SK-N-SH (cell line): Measurements from ENCODE around the gene HDHD2. TPM values are rescaled to one million over a fixed set of nuclear protein-coding genes. Genes with fewer than 3 reads are reported as not detected.

ENCODE experiments used
- CTCF ChIA-PET: fragments of 300-600, 350-600 bp; formaldehyde crosslinking; extraction: SDS; loops from one replicate; lab custom pipeline; 2021; lab: Yijun Ruan, JAX
- POLR2A ChIA-PET: fragments of 350-600 bp; sonication (Branson Sonifier 250); formaldehyde crosslinking; extraction: SDS; loops from one replicate; lab custom pipeline; 2020; ENCODE audit warnings: antibody characterized with exemption, inconsistent platforms; lab: Yijun Ruan, JAX
- DNase-seq: peaks from one replicate; pipeline ENCODE4 v3.0.0; 2012
- H2AFZ ChIP-seq: fragments of 200-600 bp; sonication (generic); 2 replicates; pipeline ENCODE4 v1.8.1; 2016; ENCODE audit warnings: antibody characterized with exemption, mild to moderate bottlenecking, low read depth
- H3F3A ChIP-seq: fragments of 200-600 bp; sonication (generic); replicated peaks from 2 replicates; pipeline ENCODE3; 2016; ENCODE audit warnings: antibody characterized with exemption, mild to moderate bottlenecking; ENCODE audit not compliant: insufficient read depth
- H3K27ac ChIP-seq, 2 experiments: fragments of 200-500 bp in 1 of 2; fragments of 200-600 bp in 1 of 2; sonication (Bioruptor generic) in 1 of 2; sonication (generic), shearing (Covaris generic) in 1 of 2; 2 replicates each; pipeline versions ENCODE4 v1.5.1 to v1.6.1; 2014 to 2016; ENCODE audit warnings: low read depth in 2 of 2, inconsistent platforms in 1 of 2, low read length in 1 of 2, mild to moderate bottlenecking in 1 of 2, mixed read lengths in 1 of 2
- H3K27me3 ChIP-seq: fragments of 200-600 bp; sonication (generic), shearing (Covaris generic); 2 replicates; pipeline ENCODE4 v1.6.1; 2016; ENCODE audit warnings: mixed run types; ENCODE audit not compliant: insufficient read depth
- H3K36me3 ChIP-seq, 2 experiments: fragments of 200-500 bp in 1 of 2; fragments of 200-600 bp in 1 of 2; sonication (Bioruptor generic) in 1 of 2; sonication (generic) in 1 of 2; replicated peaks in 1 of 2; 2 replicates each; pipeline versions ENCODE3 to v1.5.1; 2014 to 2016; ENCODE audit warnings: low read length in 1 of 2, mild to moderate bottlenecking in 1 of 2; ENCODE audit not compliant: insufficient read depth in 2 of 2, control insufficient read depth in 1 of 2
- H3K4me1 ChIP-seq, 2 experiments: fragments of 200-500 bp in 1 of 2; fragments of 200-600 bp in 1 of 2; sonication (Bioruptor generic) in 1 of 2; sonication (generic), shearing (Covaris generic) in 1 of 2; 2 replicates each; pipeline versions ENCODE4 v1.5.1 to v1.6.1; 2014 to 2016; ENCODE audit warnings: low read depth in 1 of 2, low read length in 1 of 2, mixed run types in 1 of 2; ENCODE audit not compliant: insufficient read depth in 2 of 2, control insufficient read depth in 1 of 2
- H3K4me2 ChIP-seq: fragments of 200-600 bp; sonication (generic), shearing (Covaris generic); 2 replicates; pipeline ENCODE4 v1.6.1; 2017; ENCODE audit warnings: mixed run types
- H3K4me3 ChIP-seq, 2 experiments: fragments of 200-500 bp in 1 of 2; fragments of 200-600 bp in 1 of 2; sonication (Bioruptor generic) in 1 of 2; sonication (generic), shearing (Covaris generic) in 1 of 2; 2 replicates each; pipeline versions ENCODE4 v1.5.1 to v1.8.1; 2014 to 2016; ENCODE audit warnings: low read depth in 2 of 2, inconsistent platforms in 1 of 2, low read length in 1 of 2, mild to moderate bottlenecking in 1 of 2, mixed read lengths in 1 of 2, moderate library complexity in 1 of 2
- H3K79me2 ChIP-seq: fragments of 200-600 bp; sonication (generic); 2 replicates; pipeline ENCODE4 v1.8.1; 2017; ENCODE audit warnings: mild to moderate bottlenecking; ENCODE audit not compliant: insufficient read depth
- H3K9ac ChIP-seq: fragments of 200-600 bp; sonication (generic); 2 replicates; pipeline ENCODE4 v1.6.1; 2017; ENCODE audit warnings: mixed run types
- H3K9me2 ChIP-seq: fragments of 200-600 bp; sonication (generic); 2 replicates; pipeline ENCODE4 v1.6.1; 2017; ENCODE audit warnings: mixed run types
- H3K9me3 ChIP-seq: fragments of 200-600 bp; sonication (generic); 2 replicates; pipeline ENCODE4 v1.6.1; 2017; ENCODE audit warnings: mixed run types, mild to moderate bottlenecking, moderate library complexity
- H4K20me1 ChIP-seq: fragments of 200-600 bp; sonication (generic); 2 replicates; pipeline ENCODE4 v1.6.1; 2017; ENCODE audit warnings: mild to moderate bottlenecking, mixed run types; ENCODE audit not compliant: insufficient read depth
- CHD2 ChIP-seq: fragments of 150-350 bp; IDR thresholded peaks from 2 replicates; pipeline ENCODE4 v1.6.1; 2018; ENCODE audit warnings: low read length; ENCODE audit not compliant: partially characterized antibody
- ELF1 ChIP-seq: IDR thresholded peaks from 2 replicates; pipeline ENCODE4 v1.4.0; 2012
- EP300 ChIP-seq, 2 experiments: IDR thresholded peaks; 2 replicates each; pipeline versions ENCODE4 v1.4.0 to v1.6.1; 2012; ENCODE audit warnings: borderline replicate concordance in 1 of 2, low read depth in 1 of 2, low read length in 1 of 2
- EZH2phosphoT487 ChIP-seq: fragments of 200-600 bp; sonication (generic); IDR thresholded peaks from 2 replicates; pipeline ENCODE4 v1.6.1; 2017; ENCODE audit warnings: low read depth, mixed run types, mild to moderate bottlenecking, antibody characterized with exemption, moderate library complexity, borderline replicate concordance
- FOSL2 ChIP-seq: IDR thresholded peaks from 2 replicates; pipeline ENCODE4 v1.4.0; 2012; ENCODE audit warnings: low read depth, mild to moderate bottlenecking, moderate library complexity, borderline replicate concordance
- FOXJ3 ChIP-seq: sonication (generic); formaldehyde crosslinking; IDR thresholded peaks from 2 replicates; pipeline ENCODE4 v1.5.1; 2020; ENCODE audit warnings: mild to moderate bottlenecking, missing genetic modification reagents
- IRF3 ChIP-seq: fragments of 150-350 bp; IDR thresholded peaks from 2 replicates; pipeline ENCODE4 v1.6.1; 2016; ENCODE audit warnings: mild to moderate bottlenecking, low read depth, low read length
- JUND ChIP-seq: IDR thresholded peaks from 2 replicates; pipeline ENCODE4 v1.4.0; 2012
- MXI1 ChIP-seq: IDR thresholded peaks from 2 replicates; pipeline ENCODE4 v1.6.1; 2012; ENCODE audit warnings: mild to moderate bottlenecking, low read depth, low read length, improper control_type of control experiment
- PBX3 ChIP-seq: IDR thresholded peaks from 2 replicates; pipeline ENCODE4; 2012
- POLR2AphosphoS5 ChIP-seq: IDR thresholded peaks from 2 replicates; pipeline ENCODE4 v1.6.1; 2012; ENCODE audit warnings: low read depth, low read length
- RCOR1 ChIP-seq: fragments of 150-350 bp; IDR thresholded peaks from 2 replicates; pipeline ENCODE4 v1.6.1; 2017; ENCODE audit warnings: antibody characterized with exemption, low read length
- SIN3A ChIP-seq: IDR thresholded peaks from 2 replicates; pipeline ENCODE4 v1.6.1; 2012; ENCODE audit warnings: low read depth, mild to moderate bottlenecking, low read length, moderate library complexity, borderline replicate concordance
- SMC3 ChIP-seq: IDR thresholded peaks from 2 replicates; pipeline ENCODE4 v1.6.1; 2012; ENCODE audit warnings: low read depth, low read length, improper control_type of control experiment
- TEAD4 ChIP-seq: IDR thresholded peaks from 2 replicates; pipeline ENCODE4 v1.4.0; 2012; ENCODE audit warnings: mild to moderate bottlenecking, borderline replicate concordance; ENCODE audit not compliant: insufficient read depth
- USF2 ChIP-seq: fragments of 150-350 bp; IDR thresholded peaks from 2 replicates; pipeline ENCODE4 v1.6.1; 2017; ENCODE audit warnings: antibody characterized with exemption, low read length, low read depth, borderline replicate concordance
- YY1 ChIP-seq: IDR thresholded peaks from 2 replicates; pipeline ENCODE4 v1.4.0; 2012; ENCODE audit warnings: low read depth, mild to moderate bottlenecking
- polyA plus RNA-seq, 3 experiments: library from polyadenylated mRNA; depleted of rRNA; stranded (reverse); fragments of >200 nt; gene quantifications; 2 replicates each; pipeline ENCODE4 v1.2.3, GENCODE V29; 2012

HDHD2 gene
- polyA plus RNA-seq, 1 of the 3 experiments (the other 2 are of a cell fraction): 10.6 TPM

- TF ChIP-seq YY1: no peak
- no peak for TF ChIP-seq SMC3
- no peak for TF ChIP-seq CHD2
- no peak for TF ChIP-seq FOXJ3 (CRISPR knock-in tag)
- TF ChIP-seq FOSL2: no peak
- TF ChIP-seq TEAD4: no peak
- TF ChIP-seq IRF3: no peak
- no peak for TF ChIP-seq JUND
- no peak for TF ChIP-seq EP300 (IDR thresholded peaks at IDR 0.05; ENCODE audit: borderline replicate concordance in 1 of 2, low read depth in 1 of 2, low read length in 1 of 2)
- TF ChIP-seq ELF1: no peak
- TF ChIP-seq RCOR1: no peak
- TF ChIP-seq SIN3A: no peak
- TF ChIP-seq MXI1: no peak
- no peak for TF ChIP-seq EZH2phosphoT487
- no peak for TF ChIP-seq PBX3
- no peak for TF ChIP-seq POLR2AphosphoS5
- TF ChIP-seq USF2: no peak
- H4K20me1 ChIP-seq: peaks cover 27% of the 10 kb centered on the region
Measured at GRCh38 chr18:47168509-47168908, 18.2 kb upstream of the HDHD2 start.

More at GRCh38 chr18:47168509-47168908, 18.2 kb upstream of the HDHD2 start:
- ChIA-PET POLR2A (interaction anchor here (0.9 kb wide), 1 partner anchor 18 kb away, joined by 4 read pairs; the partner anchor contains the start of gene HDHD2), CTCF (interaction anchor here (1.2 to 1.5 kb wide), 2 partner anchors 36 to 68 kb away, joined by 4 to 6 read pairs; no protein-coding TSS in a partner anchor)
- Histone ChIP-seq H3K9me2 (no peaks in the 10 kb centered on the region), H3K36me3 (peaks cover under 1 to 26% of the 10 kb centered on the region in 2 experiments), H3K9me3 (no peaks in the 10 kb centered on the region), H3K27ac (no peak overlapping the region), H3K4me1 (peaks cover 0 to 2% of the 10 kb centered on the region in 2 experiments; a peak in 2 of 4 replicates), H3K27me3 (no peaks in the 10 kb centered on the region), H3K9ac (no peak overlapping the region), H2AFZ (no peak overlapping the region), H3K79me2 (peaks cover 100% of the 10 kb centered on the region), H3K4me2 (no peak overlapping the region), H3K4me3 (no peak overlapping the region), H3F3A (peaks cover 5% of the 10 kb centered on the region)
- no peak for DNase-seq
